Type B pancreatic cell (in vitro differentiated cells): ENCODE data around the gene WWC1. TPM values are rescaled to one million over a fixed set of nuclear protein-coding genes. Genes with fewer than 3 reads are reported as not detected.

Source experiments
- DNase-seq: peaks from one replicate; pipeline ENCODE4 v3.0.0; 2021; ENCODE audit warnings: mixed read lengths; ENCODE audit not compliant: unreplicated experiment; ENCODE audit errors: extremely low spot score
- H3K27ac Mint-ChIP-seq: 2 replicates; pipeline ENCODE4 v1.8.0; 2021; ENCODE audit warnings: mild to moderate bottlenecking, mixed read lengths
- H3K27me3 Mint-ChIP-seq: 2 replicates; pipeline ENCODE4 v1.8.0; 2021; ENCODE audit warnings: mixed read lengths
- H3K36me3 Mint-ChIP-seq: 2 replicates; pipeline ENCODE4 v1.8.0; 2021; ENCODE audit warnings: mixed read lengths
- H3K4me1 Mint-ChIP-seq: one replicate; pipeline ENCODE4 v1.8.0; 2021; ENCODE audit warnings: mixed read lengths; ENCODE audit not compliant: unreplicated experiment
- H3K4me3 Mint-ChIP-seq: 2 replicates; pipeline ENCODE4 v1.8.0; 2021; ENCODE audit warnings: mild to moderate bottlenecking, mixed read lengths
- H3K9me3 Mint-ChIP-seq: 2 replicates; pipeline ENCODE4 v1.8.0; 2021; ENCODE audit warnings: mixed read lengths
- total RNA-seq: library from RNA; stranded (reverse); gene quantifications from 2 replicates; pipeline ENCODE4 v1.2.1, GENCODE V29; 2021; ENCODE audit warnings: low replicate concordance
- TF ChIP-seq, protein P1 (sequence below): fragments of 200-600 bp; sonication (generic); conservative IDR thresholded peaks from 2 replicates; pipeline ENCODE4 v1.5.0; 2021; ENCODE audit warnings: antibody characterized with exemption, mild to moderate bottlenecking

WWC1 gene
- total RNA-seq, 1 donor from 2014 or later: 80.1 TPM

DNA sequence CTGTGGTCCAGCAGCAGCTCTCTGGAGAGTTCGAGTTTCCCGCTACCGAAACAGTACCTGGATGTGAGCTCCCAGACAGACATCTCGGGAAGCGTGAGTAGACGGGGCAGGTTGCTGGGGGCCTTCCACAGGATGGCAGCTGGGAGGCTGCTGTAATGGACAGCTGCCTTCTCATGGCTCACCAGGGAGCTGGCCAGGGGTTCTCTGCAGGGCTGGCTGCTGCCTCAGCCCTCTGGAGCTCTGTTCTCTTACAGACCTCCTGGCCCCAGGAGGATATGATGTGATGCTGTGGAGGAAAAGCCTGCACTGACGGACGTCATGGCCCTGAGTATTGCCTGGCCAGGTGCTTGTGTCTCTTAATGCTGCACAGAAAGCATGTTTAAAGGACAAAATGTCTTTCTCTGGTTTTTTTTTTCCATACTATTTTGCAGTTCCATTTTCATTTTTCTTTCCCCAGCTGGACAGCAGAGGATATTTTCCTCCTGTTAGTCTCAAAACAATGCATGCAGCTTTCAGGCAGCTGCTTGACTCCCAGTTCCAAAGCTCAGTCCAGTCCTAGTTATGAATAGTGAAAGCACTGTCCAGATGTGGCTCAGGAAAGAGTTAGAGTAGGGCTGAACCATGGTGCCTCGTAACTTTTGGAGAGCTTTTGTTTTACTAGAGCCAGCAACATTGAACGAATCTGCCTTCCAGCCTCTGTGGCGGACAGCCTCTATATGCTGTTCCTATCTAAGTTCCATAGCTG lies 117.3 kb downstream of the WWC1 start:
- no peak for DNase-seq
- no peaks in the 10 kb centered on the region for H3K9me3 Mint-ChIP-seq
- H3K27me3 Mint-ChIP-seq: no peaks in the 10 kb centered on the region
- TF ChIP-seq, protein P1, sequence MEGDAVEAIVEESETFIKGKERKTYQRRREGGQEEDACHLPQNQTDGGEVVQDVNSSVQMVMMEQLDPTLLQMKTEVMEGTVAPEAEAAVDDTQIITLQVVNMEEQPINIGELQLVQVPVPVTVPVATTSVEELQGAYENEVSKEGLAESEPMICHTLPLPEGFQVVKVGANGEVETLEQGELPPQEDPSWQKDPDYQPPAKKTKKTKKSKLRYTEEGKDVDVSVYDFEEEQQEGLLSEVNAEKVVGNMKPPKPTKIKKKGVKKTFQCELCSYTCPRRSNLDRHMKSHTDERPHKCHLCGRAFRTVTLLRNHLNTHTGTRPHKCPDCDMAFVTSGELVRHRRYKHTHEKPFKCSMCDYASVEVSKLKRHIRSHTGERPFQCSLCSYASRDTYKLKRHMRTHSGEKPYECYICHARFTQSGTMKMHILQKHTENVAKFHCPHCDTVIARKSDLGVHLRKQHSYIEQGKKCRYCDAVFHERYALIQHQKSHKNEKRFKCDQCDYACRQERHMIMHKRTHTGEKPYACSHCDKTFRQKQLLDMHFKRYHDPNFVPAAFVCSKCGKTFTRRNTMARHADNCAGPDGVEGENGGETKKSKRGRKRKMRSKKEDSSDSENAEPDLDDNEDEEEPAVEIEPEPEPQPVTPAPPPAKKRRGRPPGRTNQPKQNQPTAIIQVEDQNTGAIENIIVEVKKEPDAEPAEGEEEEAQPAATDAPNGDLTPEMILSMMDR: no peak
- no peak overlapping the region for H3K4me3 Mint-ChIP-seq
- H3K4me1 Mint-ChIP-seq: peaks cover 12% of the 10 kb centered on the region
- peaks cover 12% of the 10 kb centered on the region for H3K36me3 Mint-ChIP-seq
- H3K27ac Mint-ChIP-seq: peak overlapping the region; percentile 52

DNA sequence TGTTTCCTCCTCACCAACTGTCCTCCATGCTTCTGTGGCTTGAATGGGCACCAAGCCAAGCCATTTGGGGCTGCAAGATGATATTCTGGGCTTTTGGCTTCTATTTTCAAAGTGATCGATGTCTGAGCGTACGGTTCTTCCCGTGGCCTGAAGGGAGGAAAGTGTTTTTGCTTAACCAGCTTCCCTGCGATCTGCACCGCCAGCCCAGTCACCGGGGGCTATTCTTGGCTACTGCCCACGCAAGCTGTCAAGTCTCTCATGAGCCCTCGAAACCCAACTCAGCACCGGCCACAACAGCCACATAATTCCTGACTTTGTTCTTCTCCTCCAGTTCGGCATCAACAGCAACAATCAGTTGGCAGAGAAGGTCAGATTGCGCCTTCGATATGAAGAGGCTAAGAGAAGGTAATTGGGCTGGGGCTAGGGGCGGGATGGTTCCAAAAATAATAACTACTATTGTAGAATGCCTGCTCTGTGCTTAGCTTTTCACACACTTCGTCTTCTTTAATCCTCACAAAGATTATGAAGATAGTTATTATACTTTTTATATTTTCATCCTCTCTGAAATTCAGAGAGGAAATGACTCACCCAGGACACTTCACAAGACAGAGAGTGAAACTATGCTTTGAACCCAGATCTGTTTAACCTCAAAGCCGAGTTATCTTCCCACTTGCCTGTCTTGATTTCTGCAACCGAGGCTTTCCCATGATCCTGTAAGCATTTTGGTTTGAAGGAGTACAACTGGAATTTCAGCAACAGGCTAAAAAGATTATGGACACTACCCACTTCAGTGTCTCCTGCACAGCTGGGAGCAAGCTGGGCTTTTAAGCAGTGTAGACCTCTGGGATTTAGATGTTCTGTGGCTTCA lies 118.4 kb downstream of the WWC1 start:
- Mint-ChIP-seq H3K27me3 (no peaks in the 10 kb centered on the region), H3K9me3 (no peaks in the 10 kb centered on the region), H3K4me3 (no peak overlapping the region), H3K4me1 (peaks cover 12% of the 10 kb centered on the region), H3K36me3 (peaks cover 12% of the 10 kb centered on the region), H3K27ac (peak overlapping the region; percentile 52)
- no peak for DNase-seq
- TF ChIP-seq, protein P1: no peak

DNA sequence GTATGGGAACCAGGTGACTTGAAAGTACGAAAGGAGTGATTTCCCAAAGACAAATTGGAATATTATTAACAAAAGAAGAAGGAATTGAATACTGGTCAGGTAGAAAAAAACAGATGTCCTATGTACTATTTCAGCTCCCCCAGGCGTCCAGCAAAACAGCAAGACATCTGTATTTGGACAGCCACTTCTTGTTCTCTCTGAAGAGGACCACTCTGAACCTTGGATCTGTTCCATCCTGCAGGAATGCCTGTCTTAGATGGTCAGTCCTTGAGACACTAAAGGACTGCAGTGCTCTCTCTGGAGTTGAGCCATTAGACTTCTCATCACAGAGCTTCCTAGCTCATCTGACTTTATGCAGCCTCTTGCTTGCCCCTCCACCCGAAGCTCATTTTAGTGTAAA lies 120.4 kb downstream of the WWC1 start:
- no peak for DNase-seq
- Mint-ChIP-seq H3K36me3 (peaks cover 8% of the 10 kb centered on the region), H3K27me3 (no peaks in the 10 kb centered on the region), H3K27ac (no peak overlapping the region), H3K4me3 (no peak overlapping the region), H3K9me3 (no peaks in the 10 kb centered on the region), H3K4me1 (peaks cover 12% of the 10 kb centered on the region)
- TF ChIP-seq, protein P1: no peak

DNA sequence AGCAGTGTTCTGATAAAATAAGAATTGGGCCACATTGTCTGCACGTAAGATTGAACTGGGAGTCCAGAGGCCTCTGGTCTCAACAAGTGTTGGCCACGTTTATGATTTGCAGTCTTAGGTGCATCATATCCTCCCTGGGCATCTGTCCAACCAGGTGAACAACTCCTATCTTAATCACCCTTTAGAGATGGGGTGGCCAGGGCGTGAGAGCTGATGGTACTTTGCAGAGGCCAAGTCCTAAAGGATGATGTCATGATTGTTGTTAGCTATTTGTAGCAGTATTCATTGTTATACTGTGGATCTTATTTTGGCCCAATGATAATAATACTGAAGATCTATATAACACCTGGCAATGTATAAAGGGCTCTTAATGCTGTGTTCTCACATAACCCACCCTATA lies 121.6 kb downstream of the WWC1 start:
- DNase-seq: no peak
- H3K9me3 Mint-ChIP-seq: no peaks in the 10 kb centered on the region
- peaks cover 12% of the 10 kb centered on the region for H3K4me1 Mint-ChIP-seq
- H3K27me3 Mint-ChIP-seq: no peaks in the 10 kb centered on the region
- no peak overlapping the region for H3K4me3 Mint-ChIP-seq
- peaks cover 8% of the 10 kb centered on the region for H3K36me3 Mint-ChIP-seq
- no peak overlapping the region for H3K27ac Mint-ChIP-seq
- TF ChIP-seq, protein P1: no peak

DNA sequence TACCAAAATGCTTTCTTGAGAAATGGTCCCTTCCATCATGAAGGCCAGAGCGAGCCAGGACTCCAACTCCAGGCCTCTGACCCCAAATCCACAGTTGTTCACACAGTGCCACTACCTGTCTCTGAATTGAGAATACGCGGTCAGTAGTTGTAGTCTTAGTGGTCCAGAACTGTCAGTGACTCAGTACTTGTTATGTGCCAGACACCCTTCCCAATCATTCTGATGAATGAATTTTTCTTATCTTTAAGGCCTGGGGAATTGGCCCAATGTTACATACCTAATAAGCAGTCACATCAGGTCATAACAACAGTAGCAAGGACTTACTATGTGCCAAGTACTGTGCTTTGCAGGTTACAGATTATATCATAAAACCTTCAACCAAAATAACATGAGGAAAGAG lies 122.2 kb downstream of the WWC1 start:
- Mint-ChIP-seq H3K36me3 (peaks cover 8% of the 10 kb centered on the region), H3K9me3 (no peaks in the 10 kb centered on the region), H3K27me3 (no peaks in the 10 kb centered on the region), H3K27ac (no peak overlapping the region), H3K4me1 (peaks cover 12% of the 10 kb centered on the region), H3K4me3 (no peak overlapping the region)
- DNase-seq: no peak
- TF ChIP-seq, protein P1: no peak
